ENCODE data around the gene GLDN.
"Not testable (repeated sequence)": the region's sequence is repeated elsewhere in the genome, so short reads cannot be mapped to it uniquely, and the experiment has no call there.

The GLDN gene

DNA sequence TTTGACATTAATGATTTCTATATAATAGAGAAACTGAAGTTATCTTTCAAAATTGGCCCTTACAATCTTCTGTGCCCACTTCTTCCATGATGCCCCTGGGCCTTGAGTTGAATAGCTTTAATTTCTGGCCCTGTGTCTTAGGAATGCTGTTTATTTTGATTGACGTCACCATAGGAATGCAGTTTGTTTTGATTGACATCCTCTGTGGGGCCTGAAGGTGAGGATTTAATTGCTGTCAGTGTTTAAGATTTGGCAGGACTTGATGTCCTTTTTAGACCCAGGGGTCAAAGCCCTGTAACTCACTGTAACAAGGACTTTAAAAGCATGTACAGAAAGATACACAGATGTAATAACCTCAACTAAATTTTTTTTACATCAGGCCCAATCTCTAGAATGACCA, 83.3 kb downstream of the GLDN start:
- TF ChIP-seq, protein P1, sequence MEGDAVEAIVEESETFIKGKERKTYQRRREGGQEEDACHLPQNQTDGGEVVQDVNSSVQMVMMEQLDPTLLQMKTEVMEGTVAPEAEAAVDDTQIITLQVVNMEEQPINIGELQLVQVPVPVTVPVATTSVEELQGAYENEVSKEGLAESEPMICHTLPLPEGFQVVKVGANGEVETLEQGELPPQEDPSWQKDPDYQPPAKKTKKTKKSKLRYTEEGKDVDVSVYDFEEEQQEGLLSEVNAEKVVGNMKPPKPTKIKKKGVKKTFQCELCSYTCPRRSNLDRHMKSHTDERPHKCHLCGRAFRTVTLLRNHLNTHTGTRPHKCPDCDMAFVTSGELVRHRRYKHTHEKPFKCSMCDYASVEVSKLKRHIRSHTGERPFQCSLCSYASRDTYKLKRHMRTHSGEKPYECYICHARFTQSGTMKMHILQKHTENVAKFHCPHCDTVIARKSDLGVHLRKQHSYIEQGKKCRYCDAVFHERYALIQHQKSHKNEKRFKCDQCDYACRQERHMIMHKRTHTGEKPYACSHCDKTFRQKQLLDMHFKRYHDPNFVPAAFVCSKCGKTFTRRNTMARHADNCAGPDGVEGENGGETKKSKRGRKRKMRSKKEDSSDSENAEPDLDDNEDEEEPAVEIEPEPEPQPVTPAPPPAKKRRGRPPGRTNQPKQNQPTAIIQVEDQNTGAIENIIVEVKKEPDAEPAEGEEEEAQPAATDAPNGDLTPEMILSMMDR (IDR thresholded peaks at IDR 0.05; ENCODE audit: insufficient read depth, low read depth, low read length, missing control alignments), result no peak
- H3K4me3 ChIP-seq (ENCODE audit: low read depth, low read length), result no peak overlapping the region
- no peak for DNase-seq (ENCODE audit: low read depth)

DNA sequence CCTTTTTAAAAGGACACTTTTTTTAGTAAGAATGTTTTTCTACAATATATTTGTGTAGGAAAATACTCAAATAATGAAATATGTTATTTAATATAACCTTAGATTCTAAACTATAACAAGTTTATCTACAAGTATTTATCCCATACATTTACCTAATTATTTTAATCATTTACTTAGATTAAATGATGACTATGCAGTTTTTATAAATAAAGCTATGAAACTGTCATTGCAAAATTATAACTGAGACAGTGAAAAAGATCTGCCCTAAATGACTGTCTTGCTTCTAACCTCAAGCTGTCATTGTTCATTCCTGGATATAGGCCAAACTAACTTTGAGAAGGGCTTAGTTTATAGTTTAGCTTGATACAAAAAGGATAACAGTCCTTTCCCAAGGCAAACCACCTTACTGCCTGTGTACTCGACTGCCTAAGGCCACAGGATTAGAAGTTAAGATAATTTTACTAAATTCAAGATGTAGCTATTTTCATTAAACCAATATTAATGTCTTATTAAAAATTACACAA, 84.1 kb downstream of the GLDN start:
- DNase-seq (ENCODE audit: low read depth), result no peak
- TF ChIP-seq, protein P1 (IDR thresholded peaks at IDR 0.05; ENCODE audit: insufficient read depth, low read depth, low read length, missing control alignments), result no peak
- H3K4me3 ChIP-seq (ENCODE audit: low read depth, low read length), result no peak overlapping the region

DNA sequence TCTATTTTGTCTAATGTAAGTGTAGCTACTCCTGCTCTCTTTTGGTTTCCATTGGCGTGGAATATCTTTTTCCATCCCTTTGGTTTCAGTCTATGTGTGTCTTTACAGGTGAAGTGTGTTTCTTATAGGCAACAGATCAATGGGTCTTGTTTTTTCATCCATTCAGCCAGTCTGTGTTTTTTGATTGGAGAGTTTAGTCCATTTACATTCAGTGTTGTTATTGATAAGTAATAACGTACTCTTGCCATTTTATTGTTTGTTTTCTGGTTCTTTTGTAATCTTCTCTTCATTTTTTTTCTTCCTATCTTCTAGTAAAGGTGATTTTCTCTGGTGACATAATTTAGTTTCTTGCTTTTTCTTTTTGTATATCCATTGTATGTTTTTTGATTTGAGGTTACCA, 97.1 kb downstream of the GLDN start:
- no peak overlapping the region for H3K4me3 ChIP-seq (ENCODE audit: low read depth, low read length)
- DNase-seq (ENCODE audit: low read depth), result no peak
- TF ChIP-seq, protein P1 (IDR thresholded peaks at IDR 0.05; ENCODE audit: insufficient read depth, low read depth, low read length, missing control alignments), result no peak

DNA sequence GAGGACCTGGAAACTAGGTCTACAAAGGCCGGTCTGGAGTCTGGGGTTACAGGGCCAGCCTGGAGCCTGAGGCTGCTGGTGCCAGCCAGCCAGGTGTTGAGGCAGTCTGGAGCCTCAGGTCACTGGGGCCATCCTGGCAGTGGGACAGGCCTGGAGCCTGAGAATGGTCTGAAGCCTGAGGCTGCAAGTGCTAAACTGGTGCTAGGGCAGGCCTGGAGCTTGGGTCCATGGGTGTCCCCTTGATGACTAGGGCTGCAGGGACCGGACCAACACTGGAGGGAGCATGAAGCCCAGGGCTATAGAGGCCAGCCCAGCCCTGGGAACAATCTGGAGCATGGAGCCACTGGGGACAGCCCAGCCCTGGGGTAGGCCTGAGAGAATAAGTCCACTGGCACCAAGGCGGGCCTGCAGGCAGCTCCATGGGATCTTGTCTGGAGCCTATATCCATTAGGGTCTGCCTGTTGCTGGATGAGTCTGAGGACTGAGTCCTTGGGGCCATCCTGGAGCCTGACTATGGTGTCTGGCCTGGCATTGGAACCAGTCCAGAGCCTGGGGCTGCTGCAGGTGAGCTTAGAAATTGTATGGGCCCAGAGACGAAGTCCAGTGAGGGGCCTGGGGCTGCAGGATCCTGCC, 101.9 kb downstream of the GLDN start:
- DNase-seq (ENCODE audit: low read depth), result no peak
- H3K4me3 ChIP-seq (ENCODE audit: low read depth, low read length), result no peak overlapping the region
- TF ChIP-seq, protein P1 (IDR thresholded peaks at IDR 0.05; ENCODE audit: insufficient read depth, low read depth, low read length, missing control alignments), result no peak

DNA sequence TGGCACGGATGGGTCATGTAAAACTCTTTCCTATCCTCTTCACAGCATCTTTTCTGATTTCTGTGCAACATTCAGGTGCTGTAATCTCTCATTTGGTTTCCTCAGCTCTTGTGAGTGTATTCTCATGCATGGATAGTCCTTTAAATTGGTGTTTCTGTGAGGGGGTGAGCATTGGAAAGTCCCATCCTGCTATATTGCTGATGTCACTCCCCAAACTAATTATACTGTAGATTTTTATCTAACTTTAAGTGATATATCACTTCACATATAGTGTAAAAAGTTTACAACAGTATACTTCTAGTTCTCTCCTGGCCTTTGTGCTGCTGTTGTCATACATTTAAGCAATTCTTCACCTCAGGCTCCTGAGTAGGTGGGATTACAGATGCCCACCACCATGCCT, 102.7 kb downstream of the GLDN start:
- H3K4me3 ChIP-seq (ENCODE audit: low read depth, low read length), result no peak overlapping the region
- TF ChIP-seq, protein P1 (IDR thresholded peaks at IDR 0.05; ENCODE audit: insufficient read depth, low read depth, low read length, missing control alignments), result no peak
- no peak for DNase-seq (ENCODE audit: low read depth)

DNA sequence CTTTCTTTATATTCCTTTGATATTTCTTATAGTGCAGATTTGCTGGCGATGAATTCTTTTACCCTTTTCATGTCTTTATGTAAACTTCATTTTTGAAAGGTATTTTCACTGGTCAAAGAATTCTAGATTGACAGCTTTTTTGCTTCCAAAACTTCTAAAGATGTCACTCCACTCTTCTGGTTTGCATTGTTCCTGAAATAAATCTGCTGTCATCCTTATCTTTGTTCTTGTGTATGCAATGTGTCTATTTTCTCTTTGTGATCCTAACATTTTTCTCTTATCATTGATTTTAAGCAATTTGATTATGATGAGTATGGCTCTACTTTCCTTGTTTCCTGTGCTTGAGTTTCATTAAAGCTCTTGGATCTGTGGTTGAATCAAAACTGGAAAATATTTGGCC, 103.4 kb downstream of the GLDN start:
- TF ChIP-seq, protein P1 (IDR thresholded peaks at IDR 0.05; ENCODE audit: insufficient read depth, low read depth, low read length, missing control alignments), result no peak
- no peak overlapping the region for H3K4me3 ChIP-seq (ENCODE audit: low read depth, low read length)
- DNase-seq (ENCODE audit: low read depth), result no peak

DNA sequence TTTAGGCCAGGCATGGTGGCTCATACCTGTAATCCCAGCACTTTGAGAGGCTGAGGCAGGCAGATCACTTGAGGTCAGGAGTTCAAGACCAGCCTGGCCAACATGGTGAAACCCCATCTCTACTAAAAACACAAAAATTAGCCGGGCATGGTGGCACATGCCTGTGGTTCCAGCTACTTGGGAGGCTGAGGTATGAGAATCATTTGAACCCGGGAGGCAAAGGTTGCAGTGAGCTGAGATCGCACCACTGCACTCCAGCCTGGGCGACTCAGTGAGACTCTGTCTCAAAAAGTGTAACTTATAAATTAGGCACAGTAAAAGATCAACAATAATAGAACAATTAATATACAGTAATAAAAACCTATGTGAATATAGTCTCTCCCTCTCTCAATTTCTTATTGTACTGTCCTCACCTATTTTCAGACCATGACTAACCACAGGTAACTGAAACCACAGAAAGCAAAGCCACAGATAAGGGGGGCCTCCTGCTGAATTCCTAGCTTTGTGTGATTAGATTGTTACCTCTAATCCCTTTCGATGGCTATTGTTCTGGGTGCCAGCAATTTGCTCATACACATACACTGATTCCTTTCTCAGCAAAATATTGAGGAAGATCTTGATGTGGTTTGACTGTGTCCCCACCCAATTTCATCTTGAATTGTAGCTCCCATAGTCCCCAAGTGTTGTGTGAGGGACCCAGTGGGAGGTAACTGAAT, 104.7 kb downstream of the GLDN start:
- DNase-seq (ENCODE audit: low read depth), result peak; percentile 6
- H3K4me3 ChIP-seq (ENCODE audit: low read depth, low read length), result not testable (repeated sequence)

Data from GM12865 (cell line).